ENCODE results near the gene HOXD13.

Gene HOXD13

DNA sequence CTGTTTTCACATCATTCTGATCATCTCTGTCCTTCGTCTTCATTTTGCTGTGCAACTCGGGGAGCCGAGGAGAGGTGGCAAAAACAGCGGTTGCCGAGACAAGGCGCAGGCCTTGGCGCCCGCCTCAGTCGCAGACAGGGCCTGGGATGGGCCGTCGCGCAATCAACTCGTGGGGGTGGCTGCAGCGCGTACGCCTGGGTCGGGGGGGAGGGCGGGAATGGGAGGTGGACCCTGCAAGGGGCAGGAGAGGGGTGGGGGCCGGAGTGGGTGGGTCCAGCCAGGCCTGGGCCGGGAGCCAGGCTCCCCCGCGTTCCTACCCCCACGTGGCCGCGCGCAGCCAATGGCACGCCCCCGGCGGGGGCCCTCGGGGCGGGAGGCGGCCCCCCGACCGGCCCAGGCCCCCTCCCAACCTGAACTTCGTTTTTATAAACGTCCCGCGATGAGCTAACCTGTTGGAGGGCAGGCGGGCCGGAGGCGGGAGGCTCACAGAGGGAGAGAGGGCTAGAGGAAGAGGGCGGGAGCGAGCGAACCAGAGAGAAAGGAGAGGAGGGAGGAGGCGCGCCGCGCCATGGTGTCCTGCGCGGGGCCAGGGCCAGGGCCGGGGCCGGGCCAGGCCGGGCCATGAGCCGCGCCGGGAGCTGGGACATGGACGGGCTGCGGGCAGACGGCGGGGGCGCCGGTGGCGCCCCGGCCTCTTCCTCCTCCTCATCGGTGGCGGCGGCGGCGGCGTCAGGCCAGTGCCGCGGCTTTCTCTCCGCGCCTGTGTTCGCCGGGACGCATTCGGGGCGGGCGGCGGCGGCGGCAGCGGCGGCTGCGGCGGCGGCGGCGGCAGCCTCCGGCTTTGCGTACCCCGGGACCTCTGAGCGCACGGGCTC lies at the start of gene HOXD13:
HOXD13 (plus strand) TSS at position 452 of the 875 bp plus-strand sequence; CDS start at position 622, 170 bp downstream.
- in situ Hi-C loops (cut with HindIII; ENCODE audit: low sequenced_read_pairs): loop anchor here (10.0 kb wide), 1 partner anchor 718 kb away; no protein-coding TSS in a partner anchor

DNA sequence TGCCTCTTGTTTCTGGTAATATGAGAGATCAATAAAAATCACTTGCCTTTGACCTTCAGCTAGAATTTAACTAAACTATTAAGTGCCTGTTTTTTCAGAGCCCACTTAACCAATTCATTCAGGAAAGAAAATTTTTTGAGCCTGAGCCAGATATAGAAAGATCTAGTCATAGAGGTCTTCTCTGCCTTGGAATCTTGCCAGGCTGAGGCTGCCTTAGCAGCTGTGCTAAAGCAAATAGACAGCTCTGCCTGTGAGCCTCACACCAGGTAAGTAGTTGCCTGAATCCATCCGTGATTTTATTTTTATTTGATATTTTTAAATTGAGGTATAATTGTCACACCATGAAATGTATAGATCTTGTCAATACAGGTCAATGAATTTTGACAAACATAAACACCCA lies 36.1 kb upstream of the HOXD13 start:
- in situ Hi-C loops (cut with HindIII; ENCODE audit: low sequenced_read_pairs): no loop called here

DNA sequence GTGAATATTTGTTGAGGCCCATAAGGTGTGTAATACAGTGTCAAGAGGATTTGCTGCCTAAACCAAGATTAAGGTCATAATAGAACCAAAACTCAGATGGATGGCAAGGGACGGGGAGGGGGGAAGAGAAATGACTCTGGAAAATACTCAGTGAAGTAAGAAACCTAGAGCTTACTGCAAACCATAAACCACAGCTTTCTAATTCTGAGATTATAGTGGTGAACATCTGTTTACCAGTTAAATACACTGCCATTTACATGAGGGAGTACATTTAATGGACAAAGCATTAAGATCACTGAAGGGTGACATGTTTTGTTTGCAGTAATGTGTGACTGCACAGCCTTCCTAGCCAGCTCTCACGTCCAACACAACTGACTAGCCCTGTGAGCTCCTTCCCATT lies 28.6 kb upstream of the HOXD13 start:
- in situ Hi-C loops (cut with HindIII; ENCODE audit: low sequenced_read_pairs): no loop called here

DNA sequence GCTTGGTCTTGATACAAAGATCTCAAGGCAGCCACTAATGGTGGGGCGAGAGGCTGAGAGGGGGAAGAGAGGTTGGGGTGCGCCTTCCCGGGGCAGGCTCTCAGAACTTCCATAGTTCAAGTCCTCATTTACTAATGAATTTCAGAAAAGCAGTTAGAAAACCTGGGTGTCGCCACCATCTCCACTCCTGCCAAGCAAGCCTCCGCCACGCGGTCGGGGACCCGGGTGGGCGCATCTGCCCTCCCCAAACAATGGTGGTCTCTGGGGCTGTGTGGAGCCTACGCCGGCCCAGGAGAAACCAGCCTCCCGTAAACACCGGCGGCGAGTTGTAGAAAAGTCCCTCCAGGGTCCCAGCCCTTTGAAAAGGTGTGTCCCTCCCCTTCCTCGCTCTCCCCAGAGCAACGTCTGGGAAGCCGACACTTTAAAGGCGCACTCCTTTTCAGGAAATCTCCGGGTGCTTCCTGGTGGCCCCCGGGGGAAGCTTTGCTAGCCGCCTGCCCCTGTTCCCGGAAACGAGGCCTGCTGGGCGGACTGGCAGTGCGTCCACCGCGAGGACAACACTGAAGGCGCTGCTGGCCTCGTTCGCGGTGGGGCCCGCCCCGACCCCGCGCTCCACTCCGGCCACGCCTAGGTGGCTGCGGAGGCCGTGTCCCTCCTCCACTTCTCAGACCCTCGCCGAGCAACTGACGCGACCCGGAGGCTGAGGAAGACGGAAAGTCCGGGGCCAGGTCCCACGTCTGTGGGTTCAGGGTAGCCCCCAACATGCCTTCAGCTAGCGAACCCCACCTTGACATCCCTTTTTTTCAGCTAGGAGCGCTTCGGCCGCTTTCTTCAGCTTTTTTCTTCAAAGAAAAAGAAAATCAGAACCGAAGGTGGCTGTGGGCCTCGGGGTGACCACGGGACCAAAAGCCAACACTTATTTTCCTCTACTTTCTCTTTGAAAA lies 25.6 kb upstream of the HOXD13 start:
- in situ Hi-C loops (cut with HindIII; ENCODE audit: low sequenced_read_pairs): no loop called here

DNA sequence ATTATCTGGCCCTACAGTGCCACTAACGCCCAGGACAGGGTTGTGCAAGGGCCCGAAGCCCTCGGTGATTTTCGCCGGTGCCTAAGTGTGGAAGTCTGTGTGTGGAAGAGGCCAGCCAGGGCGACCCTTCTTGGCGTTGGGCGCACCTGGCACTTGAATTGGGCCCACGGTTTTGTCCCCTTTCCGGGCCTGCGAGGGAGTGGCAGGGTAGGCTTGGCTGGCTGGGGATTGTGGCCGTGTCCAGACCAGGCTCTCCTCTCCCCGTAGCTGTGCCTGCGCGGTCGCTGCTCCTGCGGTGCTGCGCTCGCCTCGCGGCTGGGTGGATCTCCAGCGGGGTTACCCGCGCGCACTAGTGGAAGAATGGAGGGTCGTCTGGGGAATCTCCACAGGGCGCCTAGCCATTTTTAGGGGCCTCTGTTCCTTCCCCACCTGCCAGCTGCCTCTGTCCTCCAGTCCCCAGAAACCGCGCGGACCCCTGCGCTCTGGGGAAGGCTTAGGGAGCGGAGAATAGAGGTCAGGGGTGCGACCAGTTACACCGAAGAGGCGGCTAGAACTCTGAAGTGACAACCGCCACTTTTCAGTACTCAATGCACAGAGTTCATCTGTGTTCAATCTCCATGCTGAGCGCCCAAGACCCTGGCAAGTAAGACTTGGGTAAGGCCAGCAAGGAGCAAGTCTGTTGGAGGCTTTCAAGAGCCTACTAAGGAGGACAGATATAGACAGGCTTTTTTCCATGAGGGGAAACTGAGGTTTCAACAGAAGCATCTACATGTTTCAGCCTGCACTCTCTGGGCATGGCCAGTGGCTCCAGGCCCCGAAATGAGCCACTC lies 24.7 kb upstream of the HOXD13 start:
- in situ Hi-C loops (cut with HindIII; ENCODE audit: low sequenced_read_pairs): no loop called here

DNA sequence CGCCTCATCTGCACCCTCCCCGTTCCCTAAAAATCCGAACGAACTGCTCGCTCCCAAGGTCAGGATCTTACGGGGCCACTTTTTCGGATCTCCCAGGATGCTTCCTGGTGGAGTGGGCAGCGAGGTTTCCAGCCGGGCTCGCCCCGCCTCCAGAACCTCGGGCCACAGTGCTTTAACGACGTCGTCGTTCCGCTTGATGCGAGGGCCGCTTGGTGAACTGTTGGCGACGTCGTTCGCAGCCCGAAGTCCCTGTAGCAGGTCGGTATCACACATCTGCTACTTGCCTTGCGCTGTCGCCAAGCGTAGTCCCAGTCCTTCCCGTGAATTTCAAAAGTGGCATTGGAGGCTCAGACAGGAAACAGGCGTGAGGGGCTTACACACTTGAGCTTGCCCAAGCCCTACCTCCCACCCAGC lies 24.1 kb upstream of the HOXD13 start:
- in situ Hi-C loops (cut with HindIII; ENCODE audit: low sequenced_read_pairs): no loop called here

DNA sequence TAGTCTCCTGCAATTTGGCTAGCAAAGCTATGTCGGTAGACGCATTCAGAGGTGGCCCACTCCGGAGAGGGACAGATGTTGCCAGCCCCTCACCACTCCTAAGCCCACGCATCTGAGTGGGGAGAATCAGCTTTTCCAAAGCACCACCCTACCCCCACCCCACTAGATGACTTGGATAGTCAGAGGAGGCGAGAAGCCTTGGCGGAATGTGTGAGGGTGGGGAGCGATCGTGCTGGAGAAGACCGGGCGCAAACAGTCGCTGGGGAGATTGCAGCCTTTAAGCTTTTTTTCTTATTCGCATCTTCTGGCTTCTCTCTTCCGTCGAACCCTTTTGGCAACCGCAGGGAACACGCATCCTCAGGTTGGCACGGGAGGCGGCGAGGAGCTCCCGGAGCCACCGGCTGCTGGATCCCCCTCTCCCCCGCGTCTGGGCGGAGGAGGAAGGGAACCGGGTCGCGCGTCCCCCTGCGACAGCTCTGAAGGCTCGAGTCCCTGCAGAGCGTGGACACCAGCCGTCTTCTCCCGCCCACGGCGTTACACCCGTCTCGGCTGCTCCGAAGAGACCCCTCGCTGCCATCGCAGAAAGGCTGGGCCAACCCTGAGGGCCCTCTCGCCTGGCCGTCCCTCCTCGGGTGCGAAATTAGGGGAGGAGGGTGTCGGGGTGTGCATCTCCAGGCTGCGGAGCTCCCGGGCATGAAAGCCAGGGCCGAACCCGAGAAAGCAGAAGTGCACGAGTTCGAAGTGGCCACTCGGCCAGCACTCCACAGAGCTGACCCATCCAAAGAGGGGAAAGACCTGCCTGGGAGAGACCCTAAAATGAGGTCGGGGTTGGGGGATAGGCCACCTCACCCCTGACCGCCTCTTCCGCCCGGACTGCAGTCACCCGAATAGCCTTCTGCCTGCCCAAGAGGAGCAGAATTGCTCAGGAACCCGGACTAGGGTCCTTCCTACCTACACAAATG lies 20.9 kb upstream of the HOXD13 start:
- in situ Hi-C loops (cut with HindIII; ENCODE audit: low sequenced_read_pairs): loop anchor here (10.0 kb wide), 2 partner anchors 217 to 377 kb away; no protein-coding TSS in a partner anchor

DNA sequence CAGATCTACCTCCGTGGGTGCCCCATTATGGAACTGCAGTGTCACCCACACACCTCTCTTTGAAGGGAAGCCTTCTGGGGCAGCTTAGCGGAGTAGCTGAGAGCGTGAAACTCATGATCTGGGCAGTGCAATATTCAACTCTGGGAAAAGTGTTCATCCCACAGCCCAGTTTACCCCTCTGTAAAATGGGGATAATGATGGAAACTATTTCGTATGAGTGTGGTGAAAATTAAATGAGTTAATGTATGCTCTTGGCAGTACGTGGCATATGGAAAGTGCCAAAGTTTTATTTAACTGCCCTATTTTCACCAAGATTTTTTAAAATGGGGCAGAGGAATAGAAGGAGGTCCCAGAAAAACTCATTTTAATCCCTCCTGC lies 20.2 kb upstream of the HOXD13 start:
- in situ Hi-C loops (cut with HindIII; ENCODE audit: low sequenced_read_pairs): loop anchor here (10.0 kb wide), 2 partner anchors 217 to 377 kb away; no protein-coding TSS in a partner anchor

DNA sequence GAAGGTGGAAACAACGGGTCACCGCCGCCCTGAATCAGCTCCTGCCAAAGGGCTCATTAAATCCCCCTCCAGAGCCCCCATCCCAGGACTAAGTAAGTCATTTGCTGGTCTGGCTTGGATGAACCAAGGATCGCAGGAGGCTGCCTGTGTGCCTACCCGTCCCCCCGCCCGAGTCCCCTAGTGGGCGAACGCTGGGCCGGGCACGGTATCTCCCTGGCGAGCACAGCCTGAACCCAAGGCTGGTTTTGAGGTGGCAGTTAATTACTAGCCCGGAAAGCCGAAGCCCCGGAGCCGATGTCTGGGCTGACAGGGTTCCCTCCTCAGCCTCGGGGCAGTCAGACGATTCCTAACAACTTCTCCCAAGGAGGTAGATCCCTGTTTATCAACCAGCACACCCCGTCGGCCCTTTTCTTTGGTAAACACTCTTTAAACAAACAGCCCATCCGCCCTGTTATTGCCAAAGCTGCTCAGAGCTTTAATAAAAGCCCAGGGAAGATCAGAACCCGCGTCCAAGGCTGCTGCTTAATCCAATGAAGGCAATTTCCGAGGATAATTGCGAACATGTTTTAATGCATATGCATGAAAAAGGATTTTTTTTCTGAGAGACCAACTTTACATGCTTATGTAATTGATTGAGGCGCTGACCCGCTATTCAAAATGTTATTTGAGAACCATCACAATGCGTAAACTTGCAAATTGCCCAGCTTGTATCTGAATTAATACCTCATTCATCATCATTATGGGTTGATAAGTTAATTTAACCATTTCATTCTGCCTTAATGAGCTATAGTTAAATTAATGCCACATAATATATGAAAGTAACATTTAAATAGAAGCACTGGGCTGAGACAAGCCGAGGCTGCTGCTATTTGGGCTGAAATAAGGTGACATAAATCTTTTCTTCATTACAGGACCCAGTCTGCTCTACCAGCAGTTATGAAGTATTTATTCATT lies 19.3 kb upstream of the HOXD13 start:
- in situ Hi-C loops (cut with HindIII; ENCODE audit: low sequenced_read_pairs): loop anchor here (10.0 kb wide), 2 partner anchors 218 to 378 kb away; no protein-coding TSS in a partner anchor

DNA sequence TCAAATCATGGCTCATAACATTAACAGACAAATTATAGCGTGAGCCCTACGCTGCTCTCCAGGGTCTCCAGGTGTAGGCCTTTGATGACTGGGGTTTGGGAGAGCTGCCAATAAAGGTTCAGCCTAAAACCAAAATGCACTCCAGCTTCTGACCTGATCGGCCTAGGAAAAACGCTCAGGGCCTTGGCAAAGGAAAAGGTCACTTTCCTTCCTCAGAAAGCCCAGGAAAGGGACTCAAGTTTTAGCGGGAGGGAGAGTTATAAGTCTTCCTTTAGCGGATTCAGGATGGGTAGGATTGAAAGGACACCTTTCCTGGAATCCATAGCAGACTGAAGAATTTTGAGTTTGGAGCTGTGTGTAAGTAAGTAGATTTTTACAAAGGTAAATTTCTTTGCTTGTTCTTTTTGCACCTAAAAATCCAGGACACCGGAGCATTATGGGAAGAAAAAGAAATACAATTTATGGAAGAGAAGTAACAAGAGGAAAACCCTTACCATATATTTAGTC lies 17.5 kb upstream of the HOXD13 start:
- in situ Hi-C loops (cut with HindIII; ENCODE audit: low sequenced_read_pairs): loop anchor here (10.0 kb wide), 2 partner anchors 220 to 380 kb away; no protein-coding TSS in a partner anchor

DNA sequence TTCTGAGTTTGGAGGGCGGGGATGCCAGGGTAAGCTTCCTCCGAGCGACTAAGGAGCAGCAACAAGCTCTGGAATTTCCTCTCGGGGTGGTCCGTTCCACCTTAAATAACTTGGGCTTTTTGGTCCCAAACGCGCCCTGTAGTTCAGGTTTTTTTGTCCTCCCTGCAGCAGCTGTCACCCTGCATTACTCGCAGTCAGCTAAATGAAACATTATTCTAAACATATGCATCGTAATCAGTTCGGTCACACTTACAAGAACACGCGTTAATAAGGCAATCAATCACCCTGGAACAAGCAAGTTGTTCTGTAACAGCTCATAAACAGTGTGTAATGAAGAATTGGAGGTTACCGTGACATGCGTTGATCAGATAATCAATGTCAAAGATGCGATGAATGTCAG lies 17.0 kb upstream of the HOXD13 start:
- in situ Hi-C loops (cut with HindIII; ENCODE audit: low sequenced_read_pairs): loop anchor here (10.0 kb wide), 2 partner anchors 221 to 381 kb away; no protein-coding TSS in a partner anchor

DNA sequence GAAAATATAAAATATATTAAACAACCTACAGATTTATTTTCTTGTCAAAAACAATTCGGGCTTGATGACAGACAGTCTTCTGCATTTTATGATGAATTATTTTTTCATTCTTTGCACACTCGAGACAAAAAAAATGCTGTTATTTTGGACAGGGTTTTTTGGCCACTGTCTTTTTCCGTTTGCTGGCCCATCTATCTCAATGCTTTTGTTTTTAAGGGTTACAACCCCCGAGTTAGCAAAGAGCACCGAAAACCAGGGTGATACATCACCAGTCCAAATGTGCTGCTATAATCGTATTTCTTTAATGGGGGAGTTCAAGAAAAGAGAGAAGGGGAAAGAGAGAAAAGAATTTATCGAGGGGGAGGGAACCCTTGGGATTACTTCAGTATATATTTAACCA lies 16.5 kb upstream of the HOXD13 start:
- in situ Hi-C loops (cut with HindIII; ENCODE audit: low sequenced_read_pairs): loop anchor here (10.0 kb wide), 2 partner anchors 221 to 381 kb away; no protein-coding TSS in a partner anchor

DNA sequence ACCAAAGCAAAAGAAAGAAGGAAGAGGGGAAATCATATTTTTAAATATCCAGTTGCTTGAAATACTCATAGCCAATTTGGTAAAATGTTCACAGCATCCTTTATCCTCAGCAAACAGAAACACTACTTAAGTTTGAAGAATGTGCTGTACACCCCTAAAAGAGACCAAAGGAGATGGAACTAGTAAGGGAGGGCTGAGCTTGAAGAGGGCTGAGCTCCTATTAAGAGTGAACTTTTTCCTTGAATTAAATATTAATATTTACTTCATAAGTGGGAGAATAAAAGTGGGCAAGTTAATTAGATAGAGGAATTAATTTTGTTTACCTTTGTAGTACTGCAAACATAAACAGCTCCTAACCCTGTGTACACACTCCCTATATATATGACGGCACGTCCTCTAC lies 15.7 kb upstream of the HOXD13 start:
- in situ Hi-C loops (cut with HindIII; ENCODE audit: low sequenced_read_pairs): loop anchor here (10.0 kb wide), 2 partner anchors 222 to 382 kb away; no protein-coding TSS in a partner anchor

DNA sequence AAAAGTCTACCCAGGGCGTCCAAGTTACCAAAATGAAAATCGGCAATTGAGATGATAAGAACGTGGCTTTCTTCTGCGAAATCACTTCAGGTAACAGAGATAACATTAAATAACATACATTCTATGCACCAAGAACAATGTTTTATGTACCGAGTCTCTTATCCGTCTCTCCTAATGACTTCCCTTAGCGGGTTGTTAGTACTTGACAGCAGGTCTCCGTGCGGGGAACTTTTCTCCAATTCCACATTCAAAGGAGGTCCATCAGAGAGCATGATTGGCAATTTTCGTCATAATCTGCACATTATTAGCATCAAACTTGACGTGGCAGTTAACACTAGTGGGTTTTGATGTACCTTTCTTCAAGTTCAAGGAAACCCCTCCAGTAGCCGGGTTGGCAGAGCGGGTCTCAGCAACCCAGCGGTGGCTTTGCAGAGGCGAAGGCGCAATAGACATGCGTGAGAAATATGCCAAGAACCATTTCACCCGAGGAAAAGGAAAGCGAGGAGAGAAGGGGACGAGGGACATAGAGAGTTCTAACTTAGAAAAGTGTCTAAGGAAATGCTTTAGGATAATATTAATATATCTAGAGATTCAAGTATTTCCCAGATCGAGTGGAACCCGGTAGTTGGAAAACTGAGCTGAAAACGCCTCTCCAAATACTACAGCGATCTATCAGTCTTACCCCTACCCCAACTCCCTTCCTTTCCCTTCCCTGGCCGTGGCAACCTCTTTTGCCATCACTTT lies 13.8 kb upstream of the HOXD13 start:
- in situ Hi-C loops (cut with HindIII; ENCODE audit: low sequenced_read_pairs): loop anchor here (10.0 kb wide), 2 partner anchors 224 to 384 kb away; no protein-coding TSS in a partner anchor

DNA sequence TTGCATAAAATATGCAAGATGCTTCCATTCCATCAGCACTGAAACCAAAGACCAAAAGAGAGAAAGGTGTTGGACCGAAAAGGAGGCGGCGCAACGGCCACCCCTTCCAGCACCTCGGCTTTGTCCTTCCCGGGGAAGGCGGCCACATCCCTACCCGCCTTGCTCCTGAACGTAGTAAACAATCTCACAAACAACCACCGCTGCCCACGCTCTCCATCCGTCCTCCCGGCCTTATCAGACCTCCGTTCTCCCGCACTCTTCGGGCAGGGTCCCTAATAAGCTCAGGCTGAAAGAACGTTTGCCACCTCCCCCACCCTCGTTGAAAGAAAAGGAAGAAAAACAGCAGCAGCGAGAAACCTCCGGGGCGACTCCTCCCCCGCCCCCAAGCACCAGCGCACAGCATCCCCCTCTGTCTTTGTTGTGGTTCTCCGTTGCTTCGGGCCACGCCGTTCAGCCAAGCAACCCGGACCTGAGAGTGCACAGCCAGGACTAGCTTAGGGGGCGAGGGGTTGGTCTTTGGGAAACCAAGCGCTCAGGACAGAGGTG lies 13.2 kb upstream of the HOXD13 start:
- in situ Hi-C loops (cut with HindIII; ENCODE audit: low sequenced_read_pairs): loop anchor here (10.0 kb wide), 2 partner anchors 225 to 385 kb away; no protein-coding TSS in a partner anchor

DNA sequence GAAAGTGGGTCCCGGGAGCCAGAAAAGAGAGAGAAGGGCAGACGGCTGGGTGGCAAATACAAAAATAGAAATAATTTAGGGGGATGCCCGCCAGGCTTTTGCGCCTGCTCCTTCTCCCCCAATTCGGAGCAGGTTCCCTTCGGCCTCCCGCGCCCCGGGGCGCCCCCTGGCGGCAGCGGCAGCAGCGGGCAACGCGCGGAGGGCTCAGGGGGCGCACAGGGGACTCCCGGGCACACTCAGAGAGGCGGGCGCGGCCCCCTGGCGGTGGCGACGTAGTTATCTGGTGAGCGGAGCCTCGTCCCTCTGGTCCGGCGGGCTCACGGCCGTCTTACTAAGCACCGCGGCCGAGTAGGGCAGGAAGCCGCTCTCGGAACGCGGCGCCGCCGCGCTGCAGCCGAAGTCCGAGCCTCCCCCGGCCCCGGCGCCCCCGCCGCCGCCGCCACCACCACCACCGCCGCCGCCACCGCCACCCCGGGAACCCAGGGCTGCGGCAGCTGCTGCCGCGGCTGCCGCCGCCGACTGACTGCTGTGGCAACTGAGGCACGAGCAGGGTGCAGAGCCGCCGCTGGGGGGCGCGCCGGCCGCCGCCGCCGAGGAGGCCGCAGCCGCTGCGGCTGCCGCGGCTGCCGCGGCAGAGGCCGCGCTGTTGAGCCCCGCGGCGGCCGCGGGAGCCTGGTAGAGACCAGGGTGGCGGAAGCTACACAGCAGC lies 12.5 kb upstream of the HOXD13 start:
- in situ Hi-C loops (cut with HindIII; ENCODE audit: low sequenced_read_pairs): loop anchor here (10.0 kb wide), 2 partner anchors 225 to 385 kb away; no protein-coding TSS in a partner anchor

Data from DLD1 (cell line).